Ovary (tissue), 9 donors: ENCODE measurements around the gene TTLL10. TPM values are rescaled to one million over a fixed set of nuclear protein-coding genes. Genes with fewer than 3 reads are reported as not detected.

Experiments
- DNase-seq, 5 donors: peaks; one replicate each; pipeline ENCODE4 v3.0.0-alpha.2; 2019 to 2020
- H3K27ac ChIP-seq, 2 donors: fragments of 200-600 bp; one replicate each; pipeline versions ENCODE4 v1.5.1 to v1.8.0; 2019 to 2022
- H3K27me3 ChIP-seq: fragments of 200-600 bp; one replicate; pipeline ENCODE4 v1.8.0; 2022
- H3K36me3 ChIP-seq: fragments of 200-600 bp; sonication (generic); one replicate; pipeline ENCODE4 v1.5.1; 2019
- H3K4me1 ChIP-seq: one replicate; pipeline ENCODE4 v1.8.1; 2013; ENCODE audit warnings: mild to moderate bottlenecking, moderate library complexity; ENCODE audit not compliant: insufficient read depth
- H3K4me3 ChIP-seq: fragments of 200-600 bp; sonication (generic); one replicate; pipeline ENCODE4 v1.5.1; 2017
- H3K9me3 ChIP-seq, 2 donors: fragments of 200-600 bp in 1 of 2; sonication (generic) in 1 of 2; one replicate each; pipeline versions ENCODE4 v1.5.1 to v1.8.1; 2013 to 2019; ENCODE audit warnings: mild to moderate bottlenecking in 1 of 2, moderate library complexity in 1 of 2
- CTCF ChIP-seq, 3 donors: fragments of 450-650 bp in 2 of 3; fragments of 200-600 bp in 1 of 3; IDR thresholded peaks; one replicate each; pipeline versions ENCODE4 v1.5.1 to v1.8.0; 2016 to 2022; ENCODE audit warnings: antibody characterized with exemption in 3 of 3, mild to moderate bottlenecking in 1 of 3
- EP300 ChIP-seq: sonication (generic); formaldehyde crosslinking; IDR thresholded peaks from one replicate; pipeline ENCODE4 v1.6.1; 2017; ENCODE audit warnings: antibody characterized with exemption
- POLR2A ChIP-seq: fragments of 450-650 bp; IDR thresholded peaks from one replicate; pipeline ENCODE4 v1.6.1; 2017; ENCODE audit warnings: antibody characterized with exemption, mild to moderate bottlenecking, moderate library complexity
- WGBS, 3 donors: extraction: QIAGEN DNeasy Blood & Tissue Kit in 1 of 3; methylation state at CpG; one replicate each; pipeline versions ENCODE4 v1.1.5 to v1.1.7; 2013 to 2017; 5-methylcytosine and 5-hydroxymethylcytosine counted together
- intact Hi-C, 4 donors: fragments of 100-400 bp; cut with DNase I; formaldehyde crosslinking; loops; one replicate each; pipeline versions ENCODE4 v1.11.0 to v1.15.1; 2022 to 2023
- polyA plus RNA-seq, 2 donors: library from polyadenylated mRNA; stranded (reverse); fragments of 200-250 nt in 1 of 2; fragments of 350-450 nt in 1 of 2; fragmentation: Illumina TruSeq in 1 of 2; extraction: RNeasy Lipid Tissue Mini Kit (QIAGEN cat#74804) in 1 of 2; gene quantifications; one replicate each; pipeline ENCODE4 v1.2.3, GENCODE V29; 2013 to 2014
- total RNA-seq, 7 donors: library from RNA; depleted of rRNA in 2 of 7; stranded (reverse); fragments of >200 nt in 2 of 7; fragmentation: NEBNext Ultra II Directional in 3 of 7; extraction: Animal tissue kit (Norgen Biotek cat#: 25700) in 3 of 7; gene quantifications; one replicate each; pipeline versions ENCODE4 v1.1.0 to v1.2.4, GENCODE V29; 2016 to 2023
- donor health status: DM: no; HTN: no; CAD: no; lungs with moderate emphysema.
- donor health status: DM: no; HTN: no; CAD: no.
- donor health status: Bipolar disorder and iron deficiency.
- donor health status: DM: yes; HTN: yes; CAD: no.
- donor health status: DM: no; HTN: no; CAD: no.
- donor health status: DM: yes; HTN: yes; CAD: no.

Gene TTLL10
- total and polyA plus RNA-seq, 9 donors = 0.60 to 7.0 (median 1.1) TPM; not detected in 4

GRCh38 chr1:1225913-1226312 is 52.2 kb downstream of the TTLL10 start:
- DNase-seq = no peak
- H3K27ac ChIP-seq = no peak overlapping the region
- intact Hi-C loops = no loop called here
- no peaks in the 10 kb centered on the region for H3K9me3 ChIP-seq
- peaks cover 9% of the 10 kb centered on the region for H3K4me1 ChIP-seq
- 83 to 87% (median 84%) methylated on average over 18 of the region's 18 CpGs for WGBS, 3 donors
- no peak overlapping the region for H3K4me3 ChIP-seq
- H3K36me3 ChIP-seq = no peaks in the 10 kb centered on the region
- no peak for TF ChIP-seq EP300
- TF ChIP-seq POLR2A = no peak
- no peak for TF ChIP-seq CTCF (IDR thresholded peaks at IDR 0.05)
- no peaks in the 10 kb centered on the region for H3K27me3 ChIP-seq

GRCh38 chr1:1226566-1227362 is 53.1 kb downstream of the TTLL10 start:
- H3K9me3 ChIP-seq = no peaks in the 10 kb centered on the region
- 92 to 93% (median 92%) methylated on average over 40 to 44 of the region's 44 CpGs for WGBS, 3 donors
- H3K36me3 ChIP-seq = no peaks in the 10 kb centered on the region

GRCh38 chr1:1227386-1227785 is 53.7 kb downstream of the TTLL10 start:
- Histone ChIP-seq H3K9me3 (no peaks in the 10 kb centered on the region), H3K27me3 (no peaks in the 10 kb centered on the region), H3K4me1 (peaks cover 9% of the 10 kb centered on the region), H3K36me3 (no peaks in the 10 kb centered on the region), H3K27ac (no peak overlapping the region), H3K4me3 (no peak overlapping the region)
- no peak for DNase-seq
- TF ChIP-seq CTCF (IDR thresholded peaks at IDR 0.05) (no peak), POLR2A (no peak), EP300 (no peak)
- intact Hi-C loops = no loop called here
- 95 to 96% (median 96%) methylated on average over 13 to 25 of the region's 25 CpGs for WGBS, 3 donors

More at GRCh38 chr1:1226566-1227362, 53.1 kb downstream of the TTLL10 start:
- H3K27me3 ChIP-seq = no peaks in the 10 kb centered on the region
- intact Hi-C loops = no loop called here
- DNase-seq = no peak
- TF ChIP-seq CTCF (IDR thresholded peaks at IDR 0.05) = no peak
- TF ChIP-seq EP300 = no peak
- H3K4me3 ChIP-seq = no peak overlapping the region
- H3K27ac ChIP-seq = no peak overlapping the region
- H3K4me1 ChIP-seq = peaks cover 9% of the 10 kb centered on the region

GRCh38 chr1:1228187-1228586 is 54.5 kb downstream of the TTLL10 start:
- WGBS, 3 donors = 91 to 95% (median 92%) methylated on average over 26 to 30 of the region's 30 CpGs
- no peak for DNase-seq
- TF ChIP-seq POLR2A (no peak), EP300 (no peak), CTCF (IDR thresholded peaks at IDR 0.05) (no peak)
- Histone ChIP-seq H3K9me3 (no peaks in the 10 kb centered on the region), H3K4me1 (peaks cover 17% of the 10 kb centered on the region), H3K36me3 (no peaks in the 10 kb centered on the region), H3K27ac (no peak overlapping the region), H3K27me3 (no peaks in the 10 kb centered on the region), H3K4me3 (no peak overlapping the region)
- intact Hi-C loops = no loop called here
